NOMO-1 treated with dmso at 0.1 percent for 144 hours (cell line): ENCODE results near the gene CRACR2A.

ENCODE experiments used
- DNase-seq: peaks from one replicate; lab custom pipeline; 2025; ENCODE audit not compliant: unreplicated experiment; lab: John Stamatoyannopoulos, UW

CRACR2A gene

GRCh38 chr12:3725388-3726115 lies 27.4 kb downstream of the CRACR2A start:
- no peak for DNase-seq

GRCh38 chr12:3723916-3724805 lies 28.7 kb downstream of the CRACR2A start:
- DNase-seq, result no peak

- DNase-seq, result no peak
These were observed 30.5 kb downstream of the CRACR2A start for GRCh38 chr12:3722368-3722767.

GRCh38 chr12:3720772-3721171 lies 32.1 kb downstream of the CRACR2A start:
- no peak for DNase-seq

GRCh38 chr12:3718100-3718499 lies 34.8 kb downstream of the CRACR2A start:
- no peak for DNase-seq

GRCh38 chr12:3717283-3717898 lies 35.5 kb downstream of the CRACR2A start:
- DNase-seq, result no peak

- no peak for DNase-seq
These were observed 36.9 kb downstream of the CRACR2A start for GRCh38 chr12:3715999-3716398.

GRCh38 chr12:3713947-3714346 lies 39.0 kb downstream of the CRACR2A start:
- no peak for DNase-seq

GRCh38 chr12:3713483-3713882 lies 39.4 kb downstream of the CRACR2A start:
- DNase-seq, result no peak

GRCh38 chr12:3712209-3712992 lies 40.5 kb downstream of the CRACR2A start:
- DNase-seq, result no peak

- no peak for DNase-seq
These were observed 47.6 kb downstream of the CRACR2A start for GRCh38 chr12:3705354-3705675.

- DNase-seq, result no peak
These were observed 48.2 kb downstream of the CRACR2A start for GRCh38 chr12:3704512-3705353.

- DNase-seq, result no peak
These were observed 52.0 kb downstream of the CRACR2A start for GRCh38 chr12:3700861-3701260.

- no peak for DNase-seq
These were observed 54.5 kb downstream of the CRACR2A start for GRCh38 chr12:3698218-3698974.

- no peak for DNase-seq
These were observed 55.5 kb downstream of the CRACR2A start for GRCh38 chr12:3697311-3697870.

GRCh38 chr12:3694673-3695072 lies 58.2 kb downstream of the CRACR2A start:
- no peak for DNase-seq

- no peak for DNase-seq
These were observed 60.1 kb downstream of the CRACR2A start for GRCh38 chr12:3692616-3693365.

- no peak for DNase-seq
These were observed 66.4 kb downstream of the CRACR2A start for GRCh38 chr12:3686463-3686862.

GRCh38 chr12:3685830-3686229 lies 67.1 kb downstream of the CRACR2A start:
- no peak for DNase-seq
